Retinal pigment epithelial cell (primary cell): Measurements from ENCODE around the gene ADGRB2.

ENCODE experiments used
- DNase-seq: peaks from one replicate; pipeline ENCODE4 v3.0.0-alpha.2; 2010; ENCODE audit warnings: low read depth
- H3K4me3 ChIP-seq: 2 replicates; pipeline ENCODE4 v1.5.1; 2011; ENCODE audit warnings: mild to moderate bottlenecking, low read length, control low read depth, moderate library complexity
- TF ChIP-seq, protein P1 (sequence below): conservative IDR thresholded peaks from 2 replicates; pipeline ENCODE4 v1.5.1; 2011; ENCODE audit warnings: low read depth, low read length, control low read depth, inconsistent platforms

The ADGRB2 gene

DNA sequence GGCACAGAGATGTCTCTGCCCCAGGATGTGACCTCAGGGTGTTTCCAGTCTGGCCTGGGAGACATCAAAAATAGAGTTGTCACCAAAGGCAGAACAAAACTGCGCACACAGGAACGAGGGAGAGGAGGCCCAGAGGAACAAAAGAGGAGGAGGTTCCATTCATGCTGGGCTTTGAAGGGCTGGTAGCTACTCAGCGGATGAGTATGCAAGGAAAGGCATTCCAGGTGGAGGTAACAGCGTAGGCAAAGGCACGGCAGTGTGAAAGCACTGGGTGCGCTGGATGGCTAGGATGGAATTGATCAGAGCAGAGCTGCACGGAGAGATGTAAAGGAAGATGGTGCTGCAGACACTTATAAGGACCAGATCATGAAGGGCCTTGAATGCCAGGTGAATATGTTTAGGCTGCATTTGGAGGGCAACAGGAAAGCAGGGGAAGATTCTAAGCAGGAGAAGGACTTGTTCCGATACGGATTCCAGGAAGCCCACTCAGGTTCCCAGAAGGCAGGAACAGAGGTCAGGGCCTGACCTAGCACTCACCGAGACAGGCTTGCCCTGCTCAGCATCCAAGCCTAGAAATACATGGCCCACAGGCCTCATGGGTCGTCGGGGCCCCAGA lies 66.7 kb downstream of the ADGRB2 start:
- H3K4me3 ChIP-seq = no peak overlapping the region
- no peak for DNase-seq
- TF ChIP-seq, protein P1, sequence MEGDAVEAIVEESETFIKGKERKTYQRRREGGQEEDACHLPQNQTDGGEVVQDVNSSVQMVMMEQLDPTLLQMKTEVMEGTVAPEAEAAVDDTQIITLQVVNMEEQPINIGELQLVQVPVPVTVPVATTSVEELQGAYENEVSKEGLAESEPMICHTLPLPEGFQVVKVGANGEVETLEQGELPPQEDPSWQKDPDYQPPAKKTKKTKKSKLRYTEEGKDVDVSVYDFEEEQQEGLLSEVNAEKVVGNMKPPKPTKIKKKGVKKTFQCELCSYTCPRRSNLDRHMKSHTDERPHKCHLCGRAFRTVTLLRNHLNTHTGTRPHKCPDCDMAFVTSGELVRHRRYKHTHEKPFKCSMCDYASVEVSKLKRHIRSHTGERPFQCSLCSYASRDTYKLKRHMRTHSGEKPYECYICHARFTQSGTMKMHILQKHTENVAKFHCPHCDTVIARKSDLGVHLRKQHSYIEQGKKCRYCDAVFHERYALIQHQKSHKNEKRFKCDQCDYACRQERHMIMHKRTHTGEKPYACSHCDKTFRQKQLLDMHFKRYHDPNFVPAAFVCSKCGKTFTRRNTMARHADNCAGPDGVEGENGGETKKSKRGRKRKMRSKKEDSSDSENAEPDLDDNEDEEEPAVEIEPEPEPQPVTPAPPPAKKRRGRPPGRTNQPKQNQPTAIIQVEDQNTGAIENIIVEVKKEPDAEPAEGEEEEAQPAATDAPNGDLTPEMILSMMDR = no peak

DNA sequence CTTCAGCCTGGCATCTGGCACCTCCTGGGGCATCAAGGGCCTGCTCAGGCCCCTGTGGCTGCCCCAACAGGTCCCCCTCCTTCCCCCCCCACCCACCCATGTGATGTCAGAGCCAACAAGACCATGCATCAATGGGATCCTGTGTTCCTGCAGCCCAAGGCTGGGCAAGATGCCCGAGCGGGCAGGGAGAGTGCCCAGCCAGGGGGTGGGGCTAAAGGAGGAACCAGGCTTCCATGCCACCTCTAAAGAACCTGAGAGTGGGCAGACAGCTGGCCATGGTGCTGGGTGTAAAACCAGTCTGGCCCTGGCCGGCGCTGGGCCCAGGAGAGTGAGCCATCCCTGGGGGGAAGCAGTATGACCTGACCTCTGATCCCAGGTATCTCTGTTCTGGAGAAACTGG lies 67.9 kb downstream of the ADGRB2 start:
- TF ChIP-seq, protein P1 = no peak
- DNase-seq = no peak
- no peak overlapping the region for H3K4me3 ChIP-seq

DNA sequence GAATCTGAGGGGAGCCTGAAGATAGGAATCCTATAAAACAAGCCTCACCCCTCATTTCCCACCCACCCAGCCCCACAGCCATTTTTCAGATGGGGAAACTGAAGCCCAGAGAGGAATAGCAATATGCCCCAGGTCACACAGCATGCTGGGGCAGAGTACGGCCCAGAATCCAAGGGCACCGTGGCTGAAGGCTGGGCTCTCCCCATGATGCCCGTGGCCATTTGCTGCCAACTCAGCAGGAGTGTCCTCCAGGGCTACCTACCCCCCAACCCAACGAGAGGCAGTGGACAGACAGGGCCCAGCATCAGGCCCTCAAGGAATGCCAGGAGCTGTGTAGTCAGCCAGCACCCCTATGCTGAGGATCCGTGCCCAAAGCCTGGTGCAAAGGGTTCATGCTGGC lies 68.8 kb downstream of the ADGRB2 start:
- DNase-seq = no peak
- H3K4me3 ChIP-seq = no peak overlapping the region
- TF ChIP-seq, protein P1 = no peak

DNA sequence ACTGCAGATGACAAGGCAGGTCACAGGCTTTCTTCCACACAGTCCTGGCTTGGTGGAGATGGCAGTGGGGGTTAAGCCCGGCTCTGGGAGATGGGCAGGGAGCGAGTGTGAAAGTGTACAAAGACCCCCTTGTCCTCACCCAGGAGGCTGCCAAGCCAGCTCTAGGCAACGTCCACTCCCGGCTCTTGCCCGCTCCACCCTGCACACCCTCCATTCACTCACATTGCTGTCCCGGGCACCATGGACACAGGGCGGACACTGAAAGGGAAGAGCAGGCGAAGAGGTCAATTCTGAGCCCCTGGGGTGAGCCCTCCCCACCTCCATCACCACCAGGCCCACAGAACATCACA lies 69.2 kb downstream of the ADGRB2 start:
- TF ChIP-seq, protein P1 = no peak
- H3K4me3 ChIP-seq = no peak overlapping the region

DNA sequence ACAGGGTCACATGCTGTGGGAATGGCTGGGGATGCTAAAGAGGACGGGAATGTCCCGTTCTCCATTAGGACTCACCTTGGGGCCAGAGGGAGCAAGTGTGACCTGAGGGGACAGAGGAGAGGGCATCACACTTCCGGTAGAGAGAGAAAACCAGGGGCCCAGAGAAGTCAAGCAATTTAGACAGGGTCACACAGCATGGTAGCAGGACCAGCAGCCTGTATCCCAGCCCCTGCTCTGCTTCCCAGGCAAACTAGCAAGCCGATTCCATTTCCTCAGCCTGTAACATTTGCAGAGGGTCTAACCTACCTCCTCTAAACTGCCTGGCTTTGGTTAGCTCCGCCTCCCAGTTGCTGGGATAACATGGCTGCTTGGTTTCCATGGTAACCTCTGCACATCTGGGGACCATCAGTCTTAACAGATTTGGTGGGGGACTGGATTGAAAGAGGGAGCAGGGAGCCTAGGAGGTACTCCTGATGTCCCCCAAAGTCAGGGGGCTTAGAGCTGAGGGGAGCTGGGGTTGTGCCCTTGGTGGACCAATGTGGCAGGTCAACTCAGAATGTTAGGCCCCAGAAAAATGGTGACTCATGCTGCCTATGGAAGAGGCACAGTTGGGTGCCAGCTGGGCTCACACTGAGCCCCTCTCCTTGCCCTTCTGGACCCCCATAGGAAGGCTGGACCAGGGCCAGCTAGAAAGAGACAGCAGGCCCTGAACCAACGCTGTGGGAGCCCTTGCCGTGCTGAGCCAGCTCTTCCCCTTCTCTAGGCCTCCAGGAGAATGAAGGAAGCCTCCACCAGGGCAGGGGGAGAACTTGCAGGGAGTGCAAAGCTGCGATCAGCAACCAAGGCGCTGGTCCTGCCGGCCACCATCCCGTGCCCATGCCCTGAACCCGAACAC lies 69.8 kb downstream of the ADGRB2 start:
- no peak for DNase-seq
- H3K4me3 ChIP-seq = no peak overlapping the region
- TF ChIP-seq, protein P1 = no peak

More for the DNA sequence above, 69.2 kb downstream of the ADGRB2 start:
- DNase-seq = no peak

DNA sequence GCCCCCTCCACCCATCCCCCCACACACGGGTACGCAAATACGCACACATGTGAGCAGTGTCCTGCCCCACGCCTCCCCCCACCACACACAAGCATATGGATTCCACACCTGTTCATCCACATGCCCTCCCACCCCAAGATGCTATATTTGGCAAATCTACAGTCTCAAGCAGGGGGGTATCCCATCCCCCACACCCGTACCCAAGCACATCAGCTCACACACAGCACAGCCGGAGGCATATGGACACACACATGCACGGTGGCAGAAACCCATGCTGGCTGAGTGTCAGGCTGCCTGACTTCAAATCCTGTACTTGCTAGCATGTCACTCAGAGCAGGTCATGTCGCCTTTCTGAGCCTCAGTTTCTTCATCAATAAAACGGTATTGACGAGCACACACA lies 70.9 kb downstream of the ADGRB2 start:
- no peak overlapping the region for H3K4me3 ChIP-seq
- TF ChIP-seq, protein P1 = no peak
- no peak for DNase-seq

DNA sequence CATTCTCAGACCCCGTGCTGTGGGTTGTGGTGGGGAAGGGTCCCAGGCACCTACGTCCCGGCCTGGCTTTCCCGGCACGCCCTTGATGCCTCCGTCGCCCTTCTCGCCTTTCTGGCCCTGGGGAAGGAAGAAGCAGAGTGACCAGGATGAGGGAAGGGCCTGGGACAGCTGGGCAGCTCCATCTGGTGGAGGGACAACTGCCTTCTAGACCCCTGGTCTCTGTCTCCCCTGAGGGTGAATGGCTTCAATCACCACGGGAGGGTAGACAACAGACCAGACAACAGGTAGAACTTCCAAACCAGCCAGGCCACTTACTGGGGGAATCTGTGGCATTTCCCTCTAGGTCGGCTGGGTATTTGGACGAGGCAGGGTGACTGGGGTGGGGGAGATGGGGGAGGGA lies 72.2 kb downstream of the ADGRB2 start:
- TF ChIP-seq, protein P1 = peak; percentile 21
- no peak for DNase-seq
- H3K4me3 ChIP-seq = no peak overlapping the region
